GM19239 (cell line): ENCODE results near the gene BCL11A.

Source experiments
- DNase-seq: peaks from one replicate; pipeline ENCODE4 v3.0.0; 2011; ENCODE audit warnings: low spot score; ENCODE audit not compliant: insufficient read length
- FAIRE-seq: peaks from 2 replicates; lab custom pipeline; 2011; peaks lifted over from hg19 to GRCh38; lab: Jason Lieb, UNC

The BCL11A gene

GRCh38 chr2:60513191-60513590, 40.3 kb downstream of the BCL11A start:
- FAIRE-seq: no peak
- DNase-seq: no peak

GRCh38 chr2:60512641-60513040, 40.8 kb downstream of the BCL11A start:
- no peak for FAIRE-seq
- no peak for DNase-seq

- FAIRE-seq (no peak), DNase-seq (no peak)
These were observed 41.3 kb downstream of the BCL11A start for GRCh38 chr2:60512062-60512622.

GRCh38 chr2:60510713-60511112, 42.7 kb downstream of the BCL11A start:
- DNase-seq: no peak
- FAIRE-seq: no peak

- no peak for DNase-seq
- no peak for FAIRE-seq
These were observed 44.4 kb downstream of the BCL11A start for GRCh38 chr2:60509066-60509465.

GRCh38 chr2:60508339-60508917, 45.0 kb downstream of the BCL11A start:
- FAIRE-seq (no peak), DNase-seq (no peak)

GRCh38 chr2:60507211-60507965, 46.1 kb downstream of the BCL11A start:
- no peak for DNase-seq
- no peak for FAIRE-seq

GRCh38 chr2:60505880-60506260, 47.6 kb downstream of the BCL11A start:
- FAIRE-seq (no peak), DNase-seq (no peak)

GRCh38 chr2:60505240-60505879, 48.1 kb downstream of the BCL11A start:
- FAIRE-seq (no peak), DNase-seq (no peak)

GRCh38 chr2:60504049-60504448, 49.4 kb downstream of the BCL11A start:
- no peak for DNase-seq
- FAIRE-seq: no peak

GRCh38 chr2:60502144-60502543, 51.3 kb downstream of the BCL11A start:
- DNase-seq (no peak), FAIRE-seq (no peak)

GRCh38 chr2:60500861-60501260, 52.6 kb downstream of the BCL11A start:
- FAIRE-seq: no peak
- no peak for DNase-seq

GRCh38 chr2:60499651-60500265, 53.7 kb downstream of the BCL11A start:
- FAIRE-seq: peak; percentile 14
- no peak for DNase-seq

- no peak for DNase-seq
- FAIRE-seq: peak; percentile 70
These were observed 54.5 kb downstream of the BCL11A start for GRCh38 chr2:60498816-60499429.

GRCh38 chr2:60498127-60498815, 55.2 kb downstream of the BCL11A start:
- FAIRE-seq (no peak), DNase-seq (no peak)

GRCh38 chr2:60497500-60497899, 56.0 kb downstream of the BCL11A start:
- DNase-seq (no peak), FAIRE-seq (no peak)

- no peak for FAIRE-seq
- DNase-seq: no peak
These were observed 56.5 kb downstream of the BCL11A start for GRCh38 chr2:60496956-60497355.

GRCh38 chr2:60496475-60496874, 57.0 kb downstream of the BCL11A start:
- FAIRE-seq (no peak), DNase-seq (no peak)

GRCh38 chr2:60495041-60495625, 58.3 kb downstream of the BCL11A start:
- DNase-seq (no peak), FAIRE-seq (no peak)
